CD4-positive, alpha-beta T cell treated with Interleukin-17A for 4 hours (primary cell): Measurements from ENCODE around the gene SFN.
"Not testable (repeated sequence)": the region's sequence is repeated elsewhere in the genome, so short reads cannot be mapped to it uniquely, and the experiment has no call there.

ENCODE experiments used
- DNase-seq: peaks from one replicate; pipeline ENCODE4 v3.0.0-alpha.2; 2020; ENCODE audit warnings: mixed read lengths

Gene SFN

GRCh38 chr1:26862781-26863684 lies at the start of gene SFN:
Gene SFN (plus strand): TSS chr1:26863149. CDS start chr1:26863213, 64 bp downstream.
- peak; percentile 72 for DNase-seq

DNA sequence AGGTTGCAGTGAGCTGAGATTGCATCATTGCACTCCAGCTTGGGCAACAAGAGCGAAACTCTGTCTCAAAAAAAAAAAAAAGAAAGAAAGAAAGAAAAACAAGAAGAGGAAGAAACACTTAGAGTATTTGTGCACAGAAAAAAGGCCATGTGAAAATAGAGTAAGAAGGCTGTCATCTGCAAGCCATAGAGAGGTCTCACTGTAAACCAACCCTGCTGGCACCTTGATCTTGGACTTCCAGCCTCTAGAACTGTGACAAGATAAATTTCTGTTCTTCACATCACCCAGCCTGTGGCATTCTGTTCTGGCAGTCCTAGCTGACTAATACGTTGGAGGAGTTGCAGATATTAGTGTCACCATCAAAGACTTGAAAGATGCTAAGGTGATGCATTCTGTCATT lies 48.6 kb upstream of the SFN start:
- no peak for DNase-seq

DNA sequence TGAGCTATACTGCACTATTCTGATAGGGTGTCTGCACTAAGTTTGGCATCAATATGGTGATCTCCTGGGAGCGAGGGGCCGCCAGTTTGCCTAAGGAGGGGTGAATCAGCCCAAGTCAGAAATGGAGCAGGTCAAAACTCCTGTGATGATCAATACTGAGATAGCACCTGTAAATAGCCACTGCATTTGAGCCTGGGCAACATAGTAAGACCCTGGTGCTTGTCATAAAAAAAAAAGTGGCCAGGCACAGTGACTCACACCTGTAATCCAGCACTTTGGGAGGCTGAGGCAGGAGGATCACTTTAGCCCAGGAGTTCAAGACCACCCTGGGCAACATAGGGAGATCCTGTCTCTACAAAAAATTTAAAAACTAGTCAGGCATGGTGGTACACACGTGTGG lies 48.1 kb upstream of the SFN start:
- no peak for DNase-seq

- DNase-seq: peak; percentile 51
Measured at GRCh38 chr1:26820784-26821269, 42.1 kb upstream of the SFN start.

- no peak for DNase-seq
Measured at GRCh38 chr1:26822737-26823395, 40.1 kb upstream of the SFN start.

GRCh38 chr1:26824731-26825130 lies 38.2 kb upstream of the SFN start:
- DNase-seq: no peak

DNA sequence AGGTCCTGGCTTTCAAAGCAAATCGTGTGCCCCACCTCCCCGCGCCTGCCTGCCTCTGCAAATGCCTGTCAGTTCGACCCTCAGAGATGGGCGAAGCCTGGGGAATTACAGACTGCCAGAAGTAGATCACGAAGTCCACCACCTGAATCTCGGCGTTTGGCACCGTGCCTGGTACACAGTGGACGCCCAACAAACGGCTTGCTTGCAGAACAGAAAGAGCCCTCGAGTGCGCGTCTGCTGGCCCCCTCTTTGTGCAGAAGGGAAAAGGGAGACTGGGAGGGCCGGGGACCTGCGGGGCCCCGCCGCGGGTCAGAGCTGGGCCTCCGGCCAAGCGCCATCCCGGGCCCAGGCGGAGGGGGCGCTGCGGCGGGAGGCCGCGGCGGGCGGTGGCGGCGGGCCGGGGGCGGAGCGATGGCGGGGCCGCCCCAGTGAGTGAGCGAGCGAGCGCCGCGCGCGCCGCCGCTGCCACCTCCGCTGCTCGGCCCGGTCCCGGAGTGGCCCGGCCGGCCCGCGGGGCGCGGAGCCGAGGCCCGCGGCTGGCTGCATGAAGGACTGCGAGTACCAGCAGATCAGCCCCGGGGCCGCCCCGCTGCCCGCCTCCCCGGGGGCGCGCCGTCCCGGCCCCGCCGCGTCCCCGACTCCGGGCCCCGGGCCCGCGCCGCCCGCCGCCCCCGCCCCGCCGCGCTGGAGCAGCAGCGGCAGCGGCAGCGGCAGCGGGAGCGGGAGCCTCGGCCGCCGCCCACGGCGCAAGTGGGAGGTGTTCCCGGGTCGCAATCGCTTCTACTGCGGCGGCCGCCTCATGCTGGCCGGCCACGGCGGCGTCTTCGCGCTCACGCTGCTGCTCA lies 36.5 kb upstream of the SFN start, which contains the start of gene ZDHHC18:
Gene ZDHHC18, plus strand, starts transcription at position 428 of the 845 bp plus-strand sequence. Its CDS starts 117 bp downstream, at position 545.
- peak; percentile 82 for DNase-seq

DNA sequence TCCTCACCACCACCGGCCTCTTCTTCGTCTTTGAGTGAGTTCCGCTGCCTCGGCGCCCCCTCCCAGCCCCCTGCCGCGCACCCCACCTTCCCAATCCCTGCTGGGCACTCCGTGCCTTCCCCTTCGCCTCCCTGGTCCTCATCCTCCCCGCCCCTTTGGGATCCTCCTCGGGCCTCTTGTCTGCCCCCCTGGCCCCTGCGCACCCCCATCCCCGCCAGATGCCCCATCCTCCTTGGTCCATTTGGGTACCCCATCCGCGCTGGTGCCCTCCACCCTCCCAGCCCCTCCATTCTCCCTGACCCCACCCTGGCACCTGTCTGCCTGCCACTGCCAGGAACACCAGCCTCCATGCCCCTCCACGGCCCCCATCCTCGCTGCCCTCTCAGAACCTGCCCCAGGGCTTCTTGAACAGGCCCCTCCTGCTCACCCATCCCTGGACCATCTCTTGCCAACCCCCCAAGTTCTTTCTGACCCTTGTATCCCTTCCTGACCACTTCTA lies 35.8 kb upstream of the SFN start:
- no peak for DNase-seq

GRCh38 chr1:26827663-26828062 lies 35.3 kb upstream of the SFN start:
- DNase-seq: no peak

GRCh38 chr1:26828411-26828991 lies 34.4 kb upstream of the SFN start:
- DNase-seq: no peak

- no peak for DNase-seq
Measured at GRCh38 chr1:26829184-26829911, 33.6 kb upstream of the SFN start.

GRCh38 chr1:26831059-26831458 lies 31.9 kb upstream of the SFN start:
- DNase-seq: no peak

DNA sequence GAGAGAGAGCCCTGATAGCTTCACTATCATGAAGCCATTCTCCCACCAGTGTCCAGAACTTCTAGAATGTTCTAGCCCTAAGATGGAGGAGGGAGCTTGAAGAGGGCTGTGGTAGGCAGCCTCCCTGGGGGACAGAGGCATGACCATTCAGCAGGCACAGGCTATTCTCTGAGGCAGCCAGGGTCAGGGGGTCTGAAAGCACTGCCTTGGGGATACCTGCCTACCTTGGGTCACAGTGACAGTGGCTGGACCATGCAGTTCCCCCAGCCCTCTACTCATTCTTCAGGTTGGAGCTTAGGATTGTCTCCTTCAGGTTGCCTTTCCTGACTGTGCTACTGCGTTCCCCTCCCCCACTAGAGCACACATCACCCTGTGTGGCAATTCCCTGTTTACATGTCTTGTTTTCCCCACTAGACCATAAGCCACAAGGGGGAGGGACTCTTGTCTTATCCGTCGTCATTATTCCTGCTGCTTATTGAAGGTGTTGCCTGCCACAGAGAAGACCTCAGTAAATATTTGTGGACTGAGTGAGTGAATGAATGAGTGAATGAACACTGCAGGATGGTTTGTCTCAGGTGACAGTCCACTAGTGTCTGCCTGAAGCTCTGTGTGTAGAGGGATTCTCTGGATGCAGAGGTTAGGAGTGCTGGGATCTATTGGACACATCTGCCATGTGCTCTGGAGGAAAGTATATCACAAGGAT lies 31.3 kb upstream of the SFN start:
- DNase-seq: no peak

DNA sequence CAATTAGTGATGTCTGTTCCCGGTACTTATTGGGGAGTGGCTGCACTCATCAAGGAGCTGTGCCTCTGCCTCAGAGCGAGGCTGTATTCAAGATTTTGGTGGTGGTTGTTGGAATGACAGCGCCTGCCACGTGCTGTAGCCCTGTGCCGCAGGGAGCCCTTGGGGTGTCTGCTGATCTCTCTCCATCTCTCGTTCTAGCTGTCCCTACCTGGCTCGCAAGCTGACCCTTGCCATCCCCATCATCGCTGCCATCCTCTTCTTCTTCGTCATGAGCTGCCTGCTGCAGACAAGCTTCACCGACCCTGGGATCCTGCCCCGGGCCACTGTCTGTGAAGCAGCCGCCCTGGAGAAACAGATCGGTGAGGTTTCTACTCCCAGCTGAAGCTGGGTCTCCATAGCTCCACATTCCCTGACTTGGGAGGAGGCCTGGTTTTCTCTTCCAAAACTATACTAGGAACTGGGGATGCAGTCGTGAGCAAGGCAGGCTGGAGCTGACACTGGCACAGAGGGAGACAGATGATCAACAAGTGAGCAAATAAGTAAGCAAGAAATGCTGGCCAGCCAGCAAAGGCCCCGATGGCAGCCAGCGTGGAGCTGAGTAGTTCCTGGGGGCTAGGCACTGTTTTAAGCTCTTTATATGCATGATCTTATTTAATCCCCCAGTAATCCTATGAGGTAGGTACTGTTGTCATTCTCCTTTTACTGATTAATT lies 30.5 kb upstream of the SFN start:
- DNase-seq: no peak

DNA sequence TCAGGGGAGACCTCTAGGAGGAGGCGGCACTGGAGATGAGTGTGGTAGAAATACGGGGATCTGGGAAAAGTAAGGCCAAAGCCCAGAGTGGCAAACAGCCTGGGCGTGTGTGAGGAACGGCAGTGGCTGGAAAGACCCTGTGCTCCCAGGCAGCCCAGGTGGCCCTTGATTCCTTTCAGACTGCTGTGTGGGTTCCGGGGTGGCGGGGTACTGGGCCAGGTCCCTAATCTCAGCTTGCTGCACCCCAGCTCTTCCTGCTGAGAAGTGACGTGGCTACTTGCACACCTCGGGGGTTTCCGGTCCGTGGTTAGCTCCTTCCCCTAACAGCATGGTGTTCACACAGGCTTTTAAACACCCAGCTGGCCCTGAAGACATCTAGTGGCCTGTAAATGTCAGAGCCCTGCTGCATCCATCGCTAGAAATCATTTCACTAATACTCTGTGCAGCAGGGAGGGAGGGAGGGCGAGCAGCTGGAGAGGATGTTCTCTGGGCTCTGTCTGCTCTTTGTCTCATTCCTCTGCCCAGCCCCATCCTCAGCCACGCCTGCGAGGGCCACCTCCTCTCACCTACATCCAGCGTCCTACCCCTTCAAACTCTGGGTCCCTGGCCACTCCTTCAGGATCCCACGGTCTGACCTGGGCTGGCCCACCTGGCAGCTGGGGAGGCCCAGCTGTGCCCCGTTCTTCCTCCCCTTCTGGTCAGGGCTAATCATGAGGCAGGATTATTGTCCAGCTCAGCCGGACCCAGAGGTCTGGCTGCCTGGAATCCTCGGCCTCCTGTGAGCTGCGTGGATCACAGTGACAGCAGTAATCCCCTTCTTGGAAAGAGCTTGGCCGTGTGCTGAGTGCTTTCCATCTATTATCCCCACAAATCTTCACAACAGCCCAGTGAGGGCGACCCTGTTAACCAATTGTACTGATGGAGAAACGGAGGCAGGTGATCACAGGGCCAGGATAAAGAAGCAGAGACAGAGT lies 29.2 kb upstream of the SFN start:
- DNase-seq: peak; percentile 90

DNA sequence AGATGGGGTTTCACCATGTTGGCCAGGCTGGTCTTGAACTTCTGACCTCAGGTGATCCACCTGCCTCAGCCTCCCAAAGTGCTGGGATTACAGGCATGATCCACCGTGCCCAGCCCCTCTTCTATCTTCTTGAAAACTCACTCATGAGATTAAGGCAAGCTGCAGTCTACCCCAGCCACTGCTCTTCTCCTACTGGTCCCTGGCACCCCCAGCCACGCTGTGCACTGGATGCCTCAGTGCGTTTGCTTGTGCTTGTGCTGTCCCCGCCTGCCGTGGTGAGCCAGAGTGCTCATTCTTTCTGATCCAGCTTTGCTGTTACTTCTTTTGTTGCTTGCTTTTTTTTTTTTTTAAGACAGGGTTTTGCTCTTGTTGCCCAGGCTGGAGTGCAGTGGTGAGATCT lies 25.3 kb upstream of the SFN start:
- DNase-seq: not testable (repeated sequence)

- DNase-seq: peak; percentile 35
Measured at GRCh38 chr1:26838474-26839338, 24.2 kb upstream of the SFN start.

DNA sequence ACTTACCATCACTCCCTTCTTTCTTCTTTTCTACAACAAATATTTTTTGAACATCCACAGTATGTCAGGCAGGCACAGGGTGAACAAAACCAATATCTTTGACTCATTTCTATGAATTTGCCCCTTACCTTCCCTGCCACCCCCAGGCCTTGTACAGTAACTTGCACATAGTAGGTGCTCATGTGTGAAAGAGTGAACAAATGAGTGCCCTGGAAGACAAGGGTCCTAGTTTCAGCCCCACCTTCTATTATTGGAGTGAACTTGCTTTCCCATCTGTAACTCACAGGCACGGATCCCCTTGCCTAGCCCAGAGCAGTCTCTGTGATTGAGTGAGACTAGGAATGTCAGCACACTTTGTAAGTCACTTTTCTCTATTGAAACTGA lies 23.6 kb upstream of the SFN start:
- DNase-seq: no peak
